Forelimb muscle (tissue), 1 donor: ENCODE measurements around the gene BTG4. TPM values are rescaled to one million over a fixed set of nuclear protein-coding genes. Genes with fewer than 3 reads are reported as not detected.

Experiments used
- DNase-seq: peaks from one replicate; pipeline ENCODE4 v3.0.0-alpha.2; 2013; ENCODE audit warnings: low read depth
- polyA plus RNA-seq: library from polyadenylated mRNA; unstranded; fragments of 120-200 nt; gene quantifications from one replicate; pipeline ENCODE4 v1.2.1, GENCODE V29; 2013; ENCODE audit not compliant: insufficient read length

BTG4 gene
- polyA plus RNA-seq, 1 donor = not detected

GRCh38 chr11:111537336-111537860 is 25.2 kb upstream of the BTG4 start:
- no peak for DNase-seq

- no peak for DNase-seq
These were observed 23.1 kb upstream of the BTG4 start for GRCh38 chr11:111535281-111535680.

GRCh38 chr11:111532365-111532709 is 20.2 kb upstream of the BTG4 start:
- no peak for DNase-seq

GRCh38 chr11:111531687-111532364 is 19.6 kb upstream of the BTG4 start:
- no peak for DNase-seq

- DNase-seq = no peak
These were observed 18.9 kb upstream of the BTG4 start for GRCh38 chr11:111531136-111531535.

GRCh38 chr11:111530091-111530490 is 17.9 kb upstream of the BTG4 start:
- DNase-seq = no peak

GRCh38 chr11:111528557-111528956 is 16.4 kb upstream of the BTG4 start:
- no peak for DNase-seq

GRCh38 chr11:111527279-111527678 is 15.1 kb upstream of the BTG4 start:
- no peak for DNase-seq

- no peak for DNase-seq
These were observed 14.3 kb upstream of the BTG4 start for GRCh38 chr11:111526501-111526900.

GRCh38 chr11:111525456-111525855 is 13.3 kb upstream of the BTG4 start:
- no peak for DNase-seq

GRCh38 chr11:111524056-111524455 is 11.9 kb upstream of the BTG4 start:
- DNase-seq = no peak

- no peak for DNase-seq
These were observed 11.2 kb upstream of the BTG4 start for GRCh38 chr11:111523343-111523742.

GRCh38 chr11:111522426-111522825 is 10.2 kb upstream of the BTG4 start:
- no peak for DNase-seq

- DNase-seq = no peak
These were observed 8.9 kb upstream of the BTG4 start for GRCh38 chr11:111521135-111521534.

- no peak for DNase-seq
These were observed 8.4 kb upstream of the BTG4 start for GRCh38 chr11:111520560-111520959.

GRCh38 chr11:111518668-111519067 is 6.5 kb upstream of the BTG4 start:
- no peak for DNase-seq

- DNase-seq = no peak
These were observed 3.4 kb upstream of the BTG4 start for GRCh38 chr11:111515591-111515990.

- no peak for DNase-seq
These were observed 2.2 kb upstream of the BTG4 start, which contains the start of gene HOATZ for GRCh38 chr11:111514216-111515031. TSS of gene HOATZ (plus strand) at chr11:111514778. CDS start at chr11:111514785, 7 bp downstream.

- DNase-seq = no peak
These were observed 1.0 kb upstream of the BTG4 start for GRCh38 chr11:111513240-111513605.

- DNase-seq = no peak
These were observed 1.9 kb downstream of the BTG4 start for GRCh38 chr11:111510311-111510710.

GRCh38 chr11:111502611-111503010 is 9.6 kb downstream of the BTG4 start:
- DNase-seq = no peak

- DNase-seq = no peak
These were observed 11.7 kb downstream of the BTG4 start for GRCh38 chr11:111500481-111500880.

GRCh38 chr11:111499483-111499882 is 12.7 kb downstream of the BTG4 start:
- DNase-seq = no peak
